Central memory CD8-positive, alpha-beta T cell (primary cell): Measurements from ENCODE around the gene LRMDA.

Experiments
- ATAC-seq: fragments of 150-1000 bp; cut with Tn5 transposase; replicated peaks from 2 replicates; pipeline ENCODE4 v1.10.0; 2022; ENCODE audit warnings: mild to moderate bottlenecking, moderate FRiP score, moderate number of reproducible peaks; ENCODE audit not compliant: poor library complexity, severe bottlenecking; ENCODE audit errors: extremely low read depth
- DNase-seq, 2 donors: peaks; one replicate each; pipeline ENCODE4 v3.0.0; 2021; ENCODE audit warnings: low spot score in 2 of 2
- H3K27ac Mint-ChIP-seq: one replicate; pipeline ENCODE4 v1.8.0; 2022; ENCODE audit warnings: low read depth, mild to moderate bottlenecking, moderate library complexity, mixed read lengths
- H3K27me3 Mint-ChIP-seq: one replicate; pipeline ENCODE4 v1.8.0; 2022; ENCODE audit warnings: mixed read lengths
- H3K36me3 Mint-ChIP-seq: one replicate; pipeline ENCODE4 v1.8.0; 2022; ENCODE audit warnings: mild to moderate bottlenecking, moderate library complexity, mixed read lengths; ENCODE audit not compliant: insufficient read depth
- H3K4me1 Mint-ChIP-seq: one replicate; pipeline ENCODE4 v1.8.0; 2022; ENCODE audit warnings: mixed read lengths
- H3K4me3 Mint-ChIP-seq: one replicate; pipeline ENCODE4 v1.8.0; 2022; ENCODE audit warnings: mild to moderate bottlenecking, moderate library complexity, mixed read lengths
- H3K9me3 Mint-ChIP-seq: one replicate; pipeline ENCODE4 v1.8.0; 2022; ENCODE audit warnings: mixed read lengths

Gene LRMDA

GRCh38 chr10:75404815-75405597 lies 26.4 kb upstream of the LRMDA start:
- Mint-ChIP-seq H3K27ac (no peak overlapping the region), H3K27me3 (peaks cover 77% of the 10 kb centered on the region), H3K36me3 (peaks cover 2% of the 10 kb centered on the region), H3K4me3 (no peak overlapping the region), H3K4me1 (peaks cover 31% of the 10 kb centered on the region), H3K9me3 (peaks cover 5% of the 10 kb centered on the region)
- no peak for DNase-seq
- no peak for ATAC-seq

- DNase-seq, result no peak
- peaks cover 77% of the 10 kb centered on the region for H3K27me3 Mint-ChIP-seq
- peaks cover 3% of the 10 kb centered on the region for H3K36me3 Mint-ChIP-seq
- ATAC-seq, result no peak
- peaks cover 23% of the 10 kb centered on the region for H3K4me1 Mint-ChIP-seq
- no peak overlapping the region for H3K27ac Mint-ChIP-seq
- peaks cover 5% of the 10 kb centered on the region for H3K9me3 Mint-ChIP-seq
- H3K4me3 Mint-ChIP-seq, result peak overlapping the region; percentile 8
Observed at GRCh38 chr10:75405598-75406461, 25.6 kb upstream of the LRMDA start.

DNA sequence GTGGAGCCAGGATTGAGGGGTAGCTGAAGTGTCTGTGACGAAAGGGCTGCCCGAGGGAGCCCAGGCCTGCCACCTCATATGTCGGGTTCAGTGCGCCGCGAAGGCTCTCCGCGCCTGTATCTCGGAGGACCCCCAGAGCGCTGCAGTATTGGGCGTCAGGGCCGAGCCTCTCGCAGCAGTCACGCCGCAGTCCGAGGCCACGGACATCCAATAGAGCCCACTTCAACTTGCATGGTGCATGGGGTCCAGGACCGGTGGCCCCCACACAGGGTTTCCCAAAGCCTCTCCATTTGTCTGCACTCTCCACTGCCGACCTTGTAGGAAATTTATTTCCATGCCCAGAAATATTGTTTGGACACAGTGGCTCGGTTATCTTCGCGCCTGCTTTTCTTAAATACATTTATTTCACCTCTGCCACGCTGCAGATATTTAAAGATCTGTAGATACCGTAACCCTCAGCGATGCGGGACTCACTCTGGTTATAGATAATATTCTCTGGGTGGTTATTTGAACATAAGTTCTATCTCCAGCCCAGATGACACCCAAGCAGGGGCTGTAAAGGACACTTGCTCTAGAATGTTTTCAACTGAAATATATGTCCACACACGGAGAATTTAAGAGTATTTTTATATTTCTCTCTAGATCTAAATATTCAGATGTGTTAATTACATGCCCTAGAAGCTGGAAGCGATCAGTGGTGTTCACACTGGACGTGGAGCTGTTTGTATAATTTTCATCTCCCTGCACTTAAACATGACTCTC lies 24.8 kb upstream of the LRMDA start:
- H3K4me1 Mint-ChIP-seq, result peaks cover 21% of the 10 kb centered on the region
- DNase-seq (no peak), ATAC-seq (no peak)
- peaks cover 83% of the 10 kb centered on the region for H3K27me3 Mint-ChIP-seq
- no peak overlapping the region for H3K4me3 Mint-ChIP-seq
- peaks cover 5% of the 10 kb centered on the region for H3K9me3 Mint-ChIP-seq
- H3K36me3 Mint-ChIP-seq, result peaks cover 2% of the 10 kb centered on the region
- no peak overlapping the region for H3K27ac Mint-ChIP-seq

GRCh38 chr10:75407224-75407712 lies 24.2 kb upstream of the LRMDA start:
- Mint-ChIP-seq H3K4me1 (peaks cover 16% of the 10 kb centered on the region), H3K4me3 (peak overlapping the region; percentile 40), H3K27me3 (peaks cover 83% of the 10 kb centered on the region), H3K36me3 (peaks cover 2% of the 10 kb centered on the region), H3K9me3 (peaks cover 5% of the 10 kb centered on the region), H3K27ac (no peak overlapping the region)
- ATAC-seq (no peak), DNase-seq (no peak)

DNA sequence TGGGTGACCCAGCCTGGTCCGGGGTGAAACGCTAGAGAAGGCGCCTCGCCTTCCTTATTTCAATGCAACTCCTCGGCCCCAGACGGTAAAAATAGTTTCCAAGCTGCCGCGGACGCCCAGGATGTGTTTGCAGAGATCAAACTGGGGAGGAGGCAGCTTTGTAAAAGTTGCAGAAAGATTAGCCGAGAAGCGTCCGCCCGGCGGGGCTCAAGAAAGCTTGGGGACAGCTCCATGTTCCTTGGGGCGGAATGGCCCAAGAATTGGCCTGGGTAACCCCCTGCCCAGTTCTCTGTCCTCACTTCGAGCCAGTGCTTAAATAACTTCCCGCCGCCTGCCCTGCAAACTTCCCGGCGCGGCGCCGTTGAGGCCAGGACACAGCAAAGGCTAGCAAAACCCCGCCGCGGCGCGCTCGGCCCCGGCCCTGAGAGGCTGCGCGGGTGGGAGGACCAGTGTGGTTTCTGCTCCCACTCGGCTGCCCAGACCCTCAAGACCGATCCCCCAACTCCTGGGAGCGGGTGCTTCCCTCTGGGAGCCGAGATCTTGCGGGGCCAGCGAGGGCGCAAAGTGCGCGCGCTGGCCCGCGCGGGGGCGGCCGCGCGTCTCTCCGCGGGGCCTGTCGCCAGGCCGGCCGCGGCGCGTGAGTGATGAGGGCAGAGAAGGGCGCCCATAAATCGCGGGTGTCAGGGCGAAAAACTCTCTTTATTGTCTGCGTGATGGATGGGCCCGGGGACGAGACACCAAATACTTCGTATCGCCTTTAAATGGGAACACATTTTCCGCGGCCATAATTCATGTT lies 23.5 kb upstream of the LRMDA start:
- H3K27ac Mint-ChIP-seq, result no peak overlapping the region
- peaks cover 11% of the 10 kb centered on the region for H3K4me1 Mint-ChIP-seq
- no peak for DNase-seq
- H3K36me3 Mint-ChIP-seq, result peaks cover 2% of the 10 kb centered on the region
- ATAC-seq, result no peak
- H3K27me3 Mint-ChIP-seq, result peaks cover 83% of the 10 kb centered on the region
- H3K4me3 Mint-ChIP-seq, result peak overlapping the region; percentile 47
- peaks cover 5% of the 10 kb centered on the region for H3K9me3 Mint-ChIP-seq

GRCh38 chr10:75408509-75408875 lies 22.9 kb upstream of the LRMDA start:
- Mint-ChIP-seq H3K9me3 (peaks cover 5% of the 10 kb centered on the region), H3K27me3 (peaks cover 83% of the 10 kb centered on the region), H3K4me3 (peak overlapping the region; percentile 47), H3K4me1 (peaks cover 5% of the 10 kb centered on the region), H3K36me3 (peaks cover 2% of the 10 kb centered on the region), H3K27ac (no peak overlapping the region)
- ATAC-seq, result no peak
- no peak for DNase-seq

GRCh38 chr10:75408911-75409885 lies 22.2 kb upstream of the LRMDA start:
- DNase-seq (no peak), ATAC-seq (no peak)
- Mint-ChIP-seq H3K9me3 (peaks cover 5% of the 10 kb centered on the region), H3K36me3 (peaks cover 2% of the 10 kb centered on the region), H3K4me1 (peaks cover 5% of the 10 kb centered on the region), H3K27me3 (peaks cover 76% of the 10 kb centered on the region), H3K27ac (no peak overlapping the region), H3K4me3 (peak overlapping the region; percentile 47)

- peaks cover 70% of the 10 kb centered on the region for H3K27me3 Mint-ChIP-seq
- H3K36me3 Mint-ChIP-seq, result peaks cover 2% of the 10 kb centered on the region
- peak overlapping the region; percentile 47 for H3K4me3 Mint-ChIP-seq
- H3K4me1 Mint-ChIP-seq, result peaks cover 5% of the 10 kb centered on the region
- no peak for ATAC-seq
- peaks cover 5% of the 10 kb centered on the region for H3K9me3 Mint-ChIP-seq
- no peak for DNase-seq
- no peak overlapping the region for H3K27ac Mint-ChIP-seq
Observed at GRCh38 chr10:75410132-75411005, 21.1 kb upstream of the LRMDA start.

GRCh38 chr10:75414527-75414926 lies 16.9 kb upstream of the LRMDA start:
- Mint-ChIP-seq H3K27me3 (peaks cover 65% of the 10 kb centered on the region), H3K36me3 (peaks cover 2% of the 10 kb centered on the region), H3K4me1 (no peaks in the 10 kb centered on the region), H3K27ac (no peak overlapping the region), H3K9me3 (no peaks in the 10 kb centered on the region), H3K4me3 (no peak overlapping the region)
- DNase-seq, result no peak
- ATAC-seq, result no peak

DNA sequence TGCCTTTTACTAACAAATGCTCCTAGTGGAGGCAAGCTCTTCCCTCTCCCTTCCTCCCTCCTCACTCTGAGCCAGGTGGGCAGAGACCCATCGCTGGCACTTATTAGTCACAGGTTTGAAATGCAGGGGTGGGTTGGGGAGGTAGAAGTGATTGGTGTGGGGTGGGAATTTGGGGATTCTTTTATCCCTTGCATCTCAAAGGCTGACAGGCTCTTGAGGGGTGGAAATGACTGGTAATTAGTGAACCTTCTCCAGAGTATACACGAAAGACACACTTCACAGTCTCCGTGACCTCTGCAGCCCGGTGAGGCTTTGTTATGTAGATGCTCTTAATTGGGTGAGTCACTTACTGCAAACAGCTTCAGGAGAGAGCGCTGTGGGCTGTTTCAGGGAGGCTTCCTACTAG lies 13.9 kb upstream of the LRMDA start:
- Mint-ChIP-seq H3K4me3 (no peak overlapping the region), H3K9me3 (no peaks in the 10 kb centered on the region), H3K27ac (no peak overlapping the region), H3K27me3 (peaks cover 48% of the 10 kb centered on the region), H3K36me3 (no peaks in the 10 kb centered on the region), H3K4me1 (no peaks in the 10 kb centered on the region)
- no peak for DNase-seq
- no peak for ATAC-seq
